Prostate gland (tissue), 2 donors: ENCODE results near the gene GMEB1.

Source experiments
- CTCF ChIP-seq, 4 experiments: fragments of 200-600 bp in 2 of 4; fragments of 450-650 bp in 2 of 4; sonication (generic) in 2 of 4; IDR thresholded peaks; 1 replicate in 3 of 4; 2 replicates in 1 of 4; pipeline ENCODE4 v1.5.1; 2016 to 2019; ENCODE audit warnings: antibody characterized with exemption in 4 of 4, mild to moderate bottlenecking in 2 of 4, moderate library complexity in 2 of 4
- POLR2A ChIP-seq: fragments of 450-650 bp; IDR thresholded peaks from one replicate; pipeline ENCODE4 v1.6.1; 2016; ENCODE audit warnings: antibody characterized with exemption, mild to moderate bottlenecking
- POLR2AphosphoS5 ChIP-seq: sonication (generic); formaldehyde crosslinking; IDR thresholded peaks from one replicate; pipeline ENCODE4 v1.6.1; 2017; ENCODE audit warnings: antibody characterized with exemption

- TF ChIP-seq POLR2AphosphoS5 (no peak), CTCF (IDR thresholded peaks at IDR 0.05) (no peak), POLR2A (no peak)
Observed at GRCh38 chr1:28668956-28669723, 556 bp downstream of the GMEB1 start.
